GM12891 (cell line): ENCODE results near the gene NSUN6.

Experiments
- POLR2A ChIP-seq: IDR thresholded peaks from 2 replicates; pipeline ENCODE4 v1.6.1; 2011; ENCODE audit warnings: low read depth, low read length, control low read depth
- POLR2AphosphoS5 ChIP-seq: IDR thresholded peaks from 2 replicates; pipeline ENCODE4 v1.6.1; 2011; ENCODE audit warnings: low read depth, low read length, control low read depth
- SPI1 ChIP-seq: IDR thresholded peaks from 2 replicates; pipeline ENCODE4 v1.6.1; 2011; ENCODE audit warnings: low read depth, low read length, control low read depth
- TAF1 ChIP-seq: IDR thresholded peaks from 2 replicates; pipeline ENCODE4 v1.6.1; 2011; ENCODE audit warnings: low read depth, low read length, control low read depth

GRCh38 chr10:18687706-18688105 is 36.3 kb upstream of the NSUN6 start:
- TF ChIP-seq POLR2AphosphoS5 (no peak), POLR2A (no peak), TAF1 (no peak), SPI1 (no peak)
